WTC11 (cell line): ENCODE data around the gene NR3C2. TPM values are rescaled to one million over a fixed set of nuclear protein-coding genes. Genes with fewer than 3 reads are reported as not detected.

Experiments
- ATAC-seq: fragments of 200-7000 bp; cut with Tn5 transposase; 2 replicates; pipeline ENCODE4 v1.10.0; 2021; ENCODE audit warnings: mild to moderate bottlenecking, moderate library complexity
- CTCF ChIA-PET: fragments of 300-600 bp; sonication (Branson Sonifier 250); formaldehyde crosslinking; loops from one replicate; lab custom pipeline; 2021; ENCODE audit warnings: antibody characterized with exemption; lab: Charles Lee
- POLR2A ChIA-PET: fragments of 350-600 bp; sonication (Branson Sonifier 250); formaldehyde crosslinking; loops from one replicate; lab custom pipeline; 2021; ENCODE audit warnings: antibody characterized with exemption; lab: Charles Lee
- DNase-seq: peaks from one replicate; pipeline ENCODE4 v3.0.0; 2021; ENCODE audit warnings: low spot score
- H3K27ac Mint-ChIP-seq: 2 replicates; pipeline ENCODE4 v1.8.0; 2021; ENCODE audit warnings: mixed read lengths
- H3K27me3 Mint-ChIP-seq: 2 replicates; pipeline ENCODE4 v1.8.0; 2021; ENCODE audit warnings: low read depth, mild to moderate bottlenecking, moderate library complexity, mixed read lengths
- H3K36me3 Mint-ChIP-seq: 2 replicates; pipeline ENCODE4 v1.8.0; 2021; ENCODE audit warnings: mixed read lengths
- H3K4me1 Mint-ChIP-seq: 2 replicates; pipeline ENCODE4 v1.8.0; 2022; ENCODE audit warnings: mixed read lengths
- H3K4me3 Mint-ChIP-seq: 2 replicates; pipeline ENCODE4 v1.8.0; 2021; ENCODE audit warnings: mild to moderate bottlenecking, moderate library complexity, mixed read lengths
- H3K9me3 Mint-ChIP-seq: 2 replicates; pipeline ENCODE4 v1.8.0; 2021; ENCODE audit warnings: mixed read lengths
- ATF1 ChIP-seq: sonication (generic); formaldehyde crosslinking; IDR thresholded peaks from 2 replicates; pipeline ENCODE4 v1.8.1; 2023; ENCODE audit warnings: mild to moderate bottlenecking, moderate library complexity, missing genetic modification reagents
- ELF4 ChIP-seq: sonication (generic); formaldehyde crosslinking; IDR thresholded peaks from 2 replicates; pipeline ENCODE4 v1.8.1; 2022; ENCODE audit warnings: low read depth, mild to moderate bottlenecking, moderate library complexity, missing genetic modification reagents
- ERG ChIP-seq: fragments of 250-450 bp; sonication (Bioruptor Pico); IDR thresholded peaks from 2 replicates; pipeline ENCODE4 v1.8.0; 2021; ENCODE audit warnings: mild to moderate bottlenecking
- FOXJ3 ChIP-seq: sonication (generic); formaldehyde crosslinking; IDR thresholded peaks from 2 replicates; pipeline ENCODE4 v1.9.0; 2021; ENCODE audit warnings: missing genetic modification reagents, mild to moderate bottlenecking, borderline replicate concordance
- FOXK1 ChIP-seq: sonication (generic); formaldehyde crosslinking; IDR thresholded peaks from 2 replicates; pipeline ENCODE4 v1.8.0; 2022; ENCODE audit warnings: mild to moderate bottlenecking, moderate library complexity, missing genetic modification reagents
- FOXP1 ChIP-seq: sonication (generic); formaldehyde crosslinking; IDR thresholded peaks from 2 replicates; pipeline ENCODE4 v1.8.0; 2022; ENCODE audit warnings: missing genetic modification reagents, mild to moderate bottlenecking, moderate library complexity, borderline replicate concordance
- MXD4 ChIP-seq: fragments of 250-450 bp; sonication (Bioruptor Pico); IDR thresholded peaks from 2 replicates; pipeline ENCODE4 v1.8.0; 2021; ENCODE audit warnings: mild to moderate bottlenecking, moderate library complexity, borderline replicate concordance
- NR1H2 ChIP-seq: sonication (generic); formaldehyde crosslinking; IDR thresholded peaks from 2 replicates; pipeline ENCODE4 v1.9.0; 2021; ENCODE audit warnings: mild to moderate bottlenecking, moderate library complexity, missing genetic modification reagents
- NR3C1 ChIP-seq: sonication (generic); formaldehyde crosslinking; conservative IDR thresholded peaks from 2 replicates; pipeline ENCODE4 v1.8.1; 2023; ENCODE audit warnings: low read depth, mild to moderate bottlenecking, missing genetic modification reagents
- PRRX2 ChIP-seq: fragments of 250-450 bp; sonication (Bioruptor Pico); IDR thresholded peaks from 2 replicates; pipeline ENCODE4 v1.8.0; 2021; ENCODE audit warnings: mild to moderate bottlenecking
- RELA ChIP-seq: sonication (generic); formaldehyde crosslinking; IDR thresholded peaks from 2 replicates; pipeline ENCODE4 v1.8.1; 2022; ENCODE audit warnings: missing genetic modification reagents, mild to moderate bottlenecking, borderline replicate concordance
- RORB ChIP-seq: fragments of 250-450 bp; sonication (Bioruptor Pico); IDR thresholded peaks from 2 replicates; pipeline ENCODE4 v1.9.0; 2021; ENCODE audit warnings: mild to moderate bottlenecking
- SOX15 ChIP-seq: fragments of 250-450 bp; sonication (Bioruptor Pico); IDR thresholded peaks from 2 replicates; pipeline ENCODE4 v1.9.0; 2021; ENCODE audit warnings: mild to moderate bottlenecking
- TP53 ChIP-seq: sonication (generic); formaldehyde crosslinking; IDR thresholded peaks from 2 replicates; pipeline ENCODE4 v1.8.1; 2023; ENCODE audit warnings: mild to moderate bottlenecking, missing genetic modification reagents
- ZMAT4 ChIP-seq: fragments of 250-450 bp; sonication (Bioruptor Pico); IDR thresholded peaks from 2 replicates; pipeline ENCODE4 v1.9.0; 2021; ENCODE audit warnings: mild to moderate bottlenecking
- ZNF121 ChIP-seq: sonication (generic); formaldehyde crosslinking; IDR thresholded peaks from 2 replicates; pipeline ENCODE4 v1.8.0; 2023; ENCODE audit warnings: missing genetic modification reagents
- ZNF232 ChIP-seq: sonication (generic); formaldehyde crosslinking; IDR thresholded peaks from 2 replicates; pipeline ENCODE4 v1.8.0; 2022; ENCODE audit warnings: mild to moderate bottlenecking, missing genetic modification reagents
- ZNF263 ChIP-seq: sonication (generic); formaldehyde crosslinking; IDR thresholded peaks from 2 replicates; pipeline ENCODE4 v1.8.1; 2022; ENCODE audit warnings: low read depth, mild to moderate bottlenecking, moderate library complexity, missing genetic modification reagents
- ZNF416 ChIP-seq: fragments of 250-450 bp; sonication (Bioruptor Pico); IDR thresholded peaks from 2 replicates; pipeline ENCODE4 v1.9.0; 2021; ENCODE audit warnings: mild to moderate bottlenecking, inconsistent platforms
- ZNF423 ChIP-seq: fragments of 250-450 bp; sonication (Bioruptor Pico); IDR thresholded peaks from 2 replicates; pipeline ENCODE4 v2.1.2; 2022; ENCODE audit warnings: mild to moderate bottlenecking, moderate library complexity
- total RNA-seq: library from RNA; stranded (reverse); gene quantifications from 3 replicates; pipeline ENCODE4 v1.2.3, GENCODE V29; 2021
- TF ChIP-seq, protein P1 (sequence below): fragments of 250-450 bp; sonication (Bioruptor Pico); IDR thresholded peaks from 2 replicates; pipeline ENCODE4 v2.1.2; 2022; ENCODE audit warnings: mild to moderate bottlenecking, moderate library complexity
- TF ChIP-seq, protein P2 (sequence below): sonication (generic); formaldehyde crosslinking; IDR thresholded peaks from 2 replicates; pipeline ENCODE4 v1.8.1; 2023; ENCODE audit warnings: mild to moderate bottlenecking, missing genetic modification reagents, moderate library complexity
- TF ChIP-seq, protein P3 (sequence below): sonication (generic); formaldehyde crosslinking; IDR thresholded peaks from 2 replicates; pipeline ENCODE4 v1.8.1; 2022; ENCODE audit warnings: mild to moderate bottlenecking, moderate library complexity, missing genetic modification reagents

The NR3C2 gene
- total RNA-seq, 1 experiment from 2014 or later = 2.8 TPM

- ATAC-seq (no peak), DNase-seq (no peak)
- CTCF ChIA-PET = no interaction called here
- H3K36me3 Mint-ChIP-seq = no peaks in the 10 kb centered on the region
- no peak for TF ChIP-seq ZNF263
- no peak for TF ChIP-seq ERG (CRISPR knock-in tag)
- no peak for TF ChIP-seq ZNF423
- TF ChIP-seq, protein P1, sequence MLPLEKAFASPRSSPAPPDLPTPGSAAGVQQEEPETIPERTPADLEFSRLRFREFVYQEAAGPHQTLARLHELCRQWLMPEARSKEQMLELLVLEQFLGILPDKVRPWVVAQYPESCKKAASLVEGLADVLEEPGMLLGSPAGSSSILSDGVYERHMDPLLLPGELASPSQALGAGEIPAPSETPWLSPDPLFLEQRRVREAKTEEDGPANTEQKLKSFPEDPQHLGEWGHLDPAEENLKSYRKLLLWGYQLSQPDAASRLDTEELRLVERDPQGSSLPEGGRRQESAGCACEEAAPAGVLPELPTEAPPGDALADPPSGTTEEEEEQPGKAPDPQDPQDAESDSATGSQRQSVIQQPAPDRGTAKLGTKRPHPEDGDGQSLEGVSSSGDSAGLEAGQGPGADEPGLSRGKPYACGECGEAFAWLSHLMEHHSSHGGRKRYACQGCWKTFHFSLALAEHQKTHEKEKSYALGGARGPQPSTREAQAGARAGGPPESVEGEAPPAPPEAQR (CRISPR knock-in tag) = no peak
- TF ChIP-seq, protein P2, sequence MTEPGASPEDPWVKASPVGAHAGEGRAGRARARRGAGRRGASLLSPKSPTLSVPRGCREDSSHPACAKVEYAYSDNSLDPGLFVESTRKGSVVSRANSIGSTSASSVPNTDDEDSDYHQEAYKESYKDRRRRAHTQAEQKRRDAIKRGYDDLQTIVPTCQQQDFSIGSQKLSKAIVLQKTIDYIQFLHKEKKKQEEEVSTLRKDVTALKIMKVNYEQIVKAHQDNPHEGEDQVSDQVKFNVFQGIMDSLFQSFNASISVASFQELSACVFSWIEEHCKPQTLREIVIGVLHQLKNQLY = no peak
- no peak overlapping the region for H3K27ac Mint-ChIP-seq
- H3K27me3 Mint-ChIP-seq = no peaks in the 10 kb centered on the region
- H3K4me1 Mint-ChIP-seq = peaks cover 6% of the 10 kb centered on the region
- POLR2A ChIA-PET = no interaction called here
- H3K4me3 Mint-ChIP-seq = no peak overlapping the region
- H3K9me3 Mint-ChIP-seq = no peaks in the 10 kb centered on the region
These were observed 231.6 kb downstream of the NR3C2 start for GRCh38 chr4:148210661-148211060.

DNA sequence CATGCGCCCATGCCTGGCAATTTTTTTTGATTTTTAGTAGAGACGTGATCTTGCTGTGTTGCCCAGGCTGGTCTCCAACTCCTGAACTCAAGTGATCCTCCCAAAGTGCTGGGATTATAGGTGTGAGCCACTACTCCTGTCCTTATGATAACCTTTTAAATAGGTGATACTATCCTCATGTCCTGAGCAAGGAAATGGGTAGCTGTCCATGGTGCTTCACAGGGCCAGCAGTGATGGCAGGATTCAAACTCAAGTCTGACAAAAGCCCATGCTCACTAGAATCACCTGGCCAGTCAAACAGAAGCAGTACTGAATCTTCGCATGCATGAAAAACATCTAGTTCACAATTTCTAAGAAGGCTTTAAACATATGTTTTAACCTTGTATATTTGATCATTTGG, 235.1 kb downstream of the NR3C2 start:
- no peaks in the 10 kb centered on the region for H3K36me3 Mint-ChIP-seq
- no peaks in the 10 kb centered on the region for H3K27me3 Mint-ChIP-seq
- POLR2A ChIA-PET = no interaction called here
- H3K4me1 Mint-ChIP-seq = peaks cover 34% of the 10 kb centered on the region
- TF ChIP-seq ZNF121 (CRISPR knock-in tag) = 0 out of 2 replicates have a peak, but pooled peaks have one; percentile 23
- no peak for TF ChIP-seq ZNF232 (CRISPR knock-in tag)
- TF ChIP-seq ATF1 (CRISPR knock-in tag) = no peak
- TF ChIP-seq ZNF423 = no peak
- TF ChIP-seq MXD4 = no peak
- TF ChIP-seq NR3C1 (CRISPR knock-in tag) = no peak
- no peak for TF ChIP-seq FOXJ3
- TF ChIP-seq FOXK1 (CRISPR knock-in tag) = no peak
- no peak for DNase-seq
- CTCF ChIA-PET = interaction anchor here (0.8 kb wide), 1 partner anchor 223 kb away, joined by 3 read pairs; no protein-coding TSS in a partner anchor
- H3K9me3 Mint-ChIP-seq = no peaks in the 10 kb centered on the region
- ATAC-seq = no peak
- H3K27ac Mint-ChIP-seq = no peak overlapping the region
- H3K4me3 Mint-ChIP-seq = no peak overlapping the region

DNA sequence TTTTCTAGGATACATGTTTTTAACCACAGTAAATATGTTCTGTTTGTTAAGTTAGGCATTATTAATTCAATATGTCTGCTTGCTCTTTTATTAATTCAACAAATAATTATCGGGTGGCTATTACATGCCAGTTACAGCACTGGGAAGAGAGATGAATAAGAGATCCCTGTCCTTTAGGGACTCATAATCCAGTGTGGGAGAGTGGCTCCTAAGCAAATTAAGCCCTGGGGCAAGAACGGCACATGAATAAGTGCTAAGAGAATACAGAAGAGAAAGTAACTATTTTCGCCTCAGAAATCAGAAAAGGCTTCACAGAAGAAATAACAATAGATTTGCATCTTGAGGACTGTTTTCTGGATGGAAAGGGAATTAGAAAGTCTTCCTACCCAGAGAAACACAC, 236.7 kb downstream of the NR3C2 start:
- no peaks in the 10 kb centered on the region for H3K36me3 Mint-ChIP-seq
- ATAC-seq (no peak), DNase-seq (no peak)
- H3K27ac Mint-ChIP-seq = no peak overlapping the region
- POLR2A ChIA-PET = no interaction called here
- CTCF ChIA-PET = no interaction called here
- peaks cover 29% of the 10 kb centered on the region for H3K4me1 Mint-ChIP-seq
- H3K9me3 Mint-ChIP-seq = no peaks in the 10 kb centered on the region
- no peaks in the 10 kb centered on the region for H3K27me3 Mint-ChIP-seq
- TF ChIP-seq FOXP1 (CRISPR knock-in tag) = no peak
- H3K4me3 Mint-ChIP-seq = no peak overlapping the region

DNA sequence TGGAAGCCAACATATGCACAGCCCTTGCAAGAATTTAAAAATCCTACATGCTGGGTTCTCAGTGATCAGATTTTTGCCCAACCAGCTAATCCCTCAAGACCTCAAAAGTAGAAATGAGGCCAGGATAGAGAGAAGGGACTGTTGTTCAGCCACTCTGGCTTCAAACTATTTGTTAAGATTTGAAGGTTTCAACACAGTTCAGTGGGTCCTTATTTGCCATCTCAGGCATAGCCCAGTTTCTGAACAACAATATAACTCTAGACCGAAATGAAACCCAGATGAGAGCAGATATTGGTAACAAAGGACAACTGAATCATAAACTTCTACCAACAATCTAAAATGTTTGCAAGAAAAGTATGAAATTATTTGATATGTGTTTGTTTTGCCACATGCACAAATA, 237.3 kb downstream of the NR3C2 start:
- ATAC-seq (no peak), DNase-seq (no peak)
- H3K4me1 Mint-ChIP-seq = peaks cover 29% of the 10 kb centered on the region
- no peaks in the 10 kb centered on the region for H3K36me3 Mint-ChIP-seq
- no peaks in the 10 kb centered on the region for H3K27me3 Mint-ChIP-seq
- ChIA-PET CTCF (no interaction called here), POLR2A (no interaction called here)
- H3K27ac Mint-ChIP-seq = no peak overlapping the region
- no peak overlapping the region for H3K4me3 Mint-ChIP-seq
- TF ChIP-seq RELA (CRISPR knock-in tag) (no peak), PRRX2 (CRISPR knock-in tag) (no peak), NR1H2 (no peak), RORB (CRISPR knock-in tag) (no peak), SOX15 (no peak), TP53 (no peak), ZNF416 (CRISPR knock-in tag) (no peak), ZMAT4 (no peak), NR3C1 (CRISPR knock-in tag) (no peak), FOXK1 (CRISPR knock-in tag) (no peak), ELF4 (CRISPR knock-in tag) (no peak)
- TF ChIP-seq, protein P3, sequence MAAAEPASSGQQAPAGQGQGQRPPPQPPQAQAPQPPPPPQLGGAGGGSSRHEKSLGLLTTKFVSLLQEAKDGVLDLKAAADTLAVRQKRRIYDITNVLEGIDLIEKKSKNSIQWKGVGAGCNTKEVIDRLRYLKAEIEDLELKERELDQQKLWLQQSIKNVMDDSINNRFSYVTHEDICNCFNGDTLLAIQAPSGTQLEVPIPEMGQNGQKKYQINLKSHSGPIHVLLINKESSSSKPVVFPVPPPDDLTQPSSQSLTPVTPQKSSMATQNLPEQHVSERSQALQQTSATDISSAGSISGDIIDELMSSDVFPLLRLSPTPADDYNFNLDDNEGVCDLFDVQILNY (CRISPR knock-in tag) = no peak
- H3K9me3 Mint-ChIP-seq = no peaks in the 10 kb centered on the region
